Measurements from ENCODE around the gene EXOSC1.
"Not testable (repeated sequence)": the region's sequence is repeated elsewhere in the genome, so short reads cannot be mapped to it uniquely, and the experiment has no call there.

EXOSC1 gene

GRCh38 chr10:97407211-97407951, 38.4 kb downstream of the EXOSC1 start:
- peak; percentile 31 for DNase-seq

- not testable (repeated sequence) for DNase-seq
These were observed 39.3 kb downstream of the EXOSC1 start for GRCh38 chr10:97406483-97406882.

GRCh38 chr10:97406064-97406463, 39.7 kb downstream of the EXOSC1 start:
- no peak for DNase-seq

GRCh38 chr10:97404044-97404443, 41.8 kb downstream of the EXOSC1 start:
- no peak for DNase-seq

GRCh38 chr10:97401455-97401919, 44.3 kb downstream of the EXOSC1 start:
- DNase-seq = no peak

- DNase-seq = peak; percentile 86
These were observed 44.9 kb downstream of the EXOSC1 start, which contains the start of gene RRP12 for GRCh38 chr10:97400665-97401454. Gene RRP12, minus strand, starts transcription at chr10:97401340. Its CDS starts 109 bp downstream, at chr10:97401231.

GRCh38 chr10:97399843-97400545, 45.8 kb downstream of the EXOSC1 start:
- peak; percentile 23 for DNase-seq

- DNase-seq = no peak
These were observed 49.8 kb downstream of the EXOSC1 start for GRCh38 chr10:97396056-97396455.

- no peak for DNase-seq
These were observed 52.7 kb downstream of the EXOSC1 start for GRCh38 chr10:97393034-97393573.

GRCh38 chr10:97390091-97390490, 55.7 kb downstream of the EXOSC1 start:
- no peak for DNase-seq

- DNase-seq = no peak
These were observed 57.7 kb downstream of the EXOSC1 start for GRCh38 chr10:97388152-97388551.

Measured in NCI-H1105 (cell line).